Measurements from ENCODE around the gene SLC16A14. TPM values are rescaled to one million over a fixed set of nuclear protein-coding genes. Genes with fewer than 3 reads are reported as not detected.

SLC16A14 gene
- total RNA-seq (2013; cell fraction: nucleolus; rRNA removed), result 7.1 and 7.7 TPM in 2 replicates
- total RNA-seq (2014; rRNA removed) (4.5 and 5.9 TPM in 2 replicates), total RNA-seq (2014; rRNA removed; fragmentation: Illumina TruSeq; extraction: Trizol) (3.6 and 4.2 TPM in 2 replicates), total RNA-seq (2021) (5.6 and 6.4 TPM in 2 replicates), polyA plus RNA-seq (2011; rRNA removed) (not detected in 2 replicates), polyA plus RNA-seq (2014; fragmentation: Illumina TruSeq; extraction: Trizol) (3.9 and 4.1 TPM in 2 replicates), polyA plus RNA-seq (2014; fragmentation: Nextera tagmentation; extraction: Ambion mirVana) (1 to 10 TPM in 1 of 2 experiments, under 1 TPM in 1; 0.87 to 1.6 TPM), polyA plus RNA-seq (2014; rRNA removed) (2.9 and 5.0 TPM in 2 replicates), polyA plus RNA-seq (2016; fragmentation: Nextera tagmentation; extraction: Ambion mirVana) (1 to 10 TPM; 3.9 to 4.6 TPM), polyA minus RNA-seq (2011; rRNA and poly(A)+ RNA removed) (not detected in 2 replicates), Bru-seq, nascent RNA (percentile 44 among the genes with signal in this experiment), BruChase-seq, experiment 1, labeled RNA remaining after a 6-hour chase (percentile 28 among the genes with signal in this experiment), BruChase-seq, experiment 2, labeled RNA remaining after a 2-hour chase (percentile 40 among the genes with signal in this experiment)
- 0.84 TPM for polyA plus RNA-seq (2011; ENCODE audit: low read depth)
- polyA plus RNA-seq (2011; cell fraction: cytosol; rRNA removed), result 0.02 TPM in 1 of 2 replicates, not detected in the other
- polyA plus RNA-seq (2011; cell fraction: nucleus; rRNA removed), result not detected in 2 replicates
- 1.1 and 1.6 TPM in 2 replicates for polyA plus RNA-seq (2012)
- not detected in 2 replicates for polyA minus RNA-seq (2011; cell fraction: cytosol; rRNA and poly(A)+ RNA removed)
- polyA minus RNA-seq (2011; cell fraction: nucleus; rRNA and poly(A)+ RNA removed), result not detected in 2 replicates
- long read RNA-seq, experiment 1, result 0 reads
- long read RNA-seq, experiment 2, partial matches to known transcripts, result 0 of 1 reads
- long read RNA-seq, experiment 2, other reads (novel, unspliced or antisense), result 0 of 1 reads

GRCh38 chr2:230068651-230069055 is at the start of gene SLC16A14:
SLC16A14 (minus strand) TSS chr2:230068924; CDS start chr2:230059352, 9,572 bp downstream.
- BruUV-seq (replicated peaks), result no TSS peak
- 9% methylated on average over 24 of the region's 24 CpGs for whole genome bisulfite sequencing (ENCODE audit: insufficient coverage, insufficient replicate concordance, low lambda C conversion rate, missing lambda C conversion rate)
- Histone ChIP-seq H4K20me1 (ENCODE audit: control insufficient read depth, insufficient read depth) (no peaks in the 10 kb centered on the region), H3K4me1 (ENCODE audit: control insufficient read depth, insufficient read depth, low read length) (peaks cover 5% of the 10 kb centered on the region), H3K27me3 (replicated peaks in 1 of 2; ENCODE audit: control insufficient read depth in 2 of 2, insufficient read depth in 2 of 2, low read length in 1 of 2) (peaks cover 0 to 2% of the 10 kb centered on the region in 2 experiments; a peak in 1 of 4 replicates), H3K4me3 (peak within 1 kb of the TSS; percentile 82), H3K9me3 (replicated peaks; ENCODE audit: control insufficient read depth, insufficient read depth, low read length) (no peaks in the 10 kb centered on the region), H3K27ac (ENCODE audit: control insufficient read depth, insufficient read depth) (peak within 1 kb of the TSS; percentile 56; the same call in 1 of the 2 replicates), H3K79me2 (ENCODE audit: control insufficient read depth, insufficient read depth, low read length) (no peaks in the 10 kb centered on the region), H3K36me3 (ENCODE audit: control insufficient read depth in 2 of 2, insufficient read depth in 2 of 2, low read length in 1 of 2) (no peaks in the 10 kb centered on the region), H3K4me2 (ENCODE audit: control insufficient read depth, insufficient read depth) (peak within 1 kb of the TSS; percentile 96), H3K9ac (ENCODE audit: control insufficient read depth, insufficient read depth, low read length) (peak within 1 kb of the TSS; percentile 63), H2AFZ (ENCODE audit: control insufficient read depth, low read depth, low read length) (peak within 1 kb of the TSS; percentile 85)
- FAIRE-seq (peak; percentile 90), ATAC-seq (peak; percentile 32), DNase-seq (ENCODE audit: low read depth, low spot score) (peak; percentile 7)
- intact Hi-C loops (cut with micrococcal nuclease; ENCODE audit: unreplicated experiment), result loop anchor here (5.0 to 10.0 kb wide), 2 partner anchors 61 to 264 kb away; no protein-coding TSS in a partner anchor
- ChIA-PET CTCF (interaction anchor here (0.6 to 4.8 kb wide), 9 partner anchors 8 to 544 kb away, joined by 3 to 65 read pairs (median 8); no protein-coding TSS in a partner anchor), RAD21 (ENCODE audit: unreplicated experiment) (interaction anchor here (0.5 to 2.9 kb wide), 4 partner anchors 78 to 566 kb away, joined by 3 to 18 read pairs (median 4); no protein-coding TSS in a partner anchor), SMC1A (ENCODE audit: uncharacterized antibody, unreplicated experiment) (interaction anchor here (1.0 to 3.7 kb wide), 3 partner anchors 91 to 538 kb away, joined by 3 to 32 read pairs (median 3); no protein-coding TSS in a partner anchor), POLR2A (interaction anchor here (0.6 to 1.3 kb wide), 3 partner anchors 12 to 68 kb away, joined by 3 to 4 read pairs (median 3); no protein-coding TSS in a partner anchor)
- in situ Hi-C loops (cut with MboI), result no loop called here
- TF ChIP-seq SUZ12 (IDR thresholded peaks at IDR 0.05; ENCODE audit: unreplicated experiment) (no peak), HDAC2 (IDR thresholded peaks at IDR 0.05) (no peak), EP300 (IDR thresholded peaks at IDR 0.05; ENCODE audit: borderline replicate concordance in 1 of 2, control insufficient read depth in 1 of 2, low read depth in 2 of 2, low read length in 2 of 2) (no peak), CUX1 (IDR thresholded peaks at IDR 0.05; ENCODE audit: insufficient replicate concordance, low read depth, low read length) (no peak), CBX5 (IDR thresholded peaks at IDR 0.05; ENCODE audit: low read depth) (no peak), ZNF687 (IDR thresholded peaks at IDR 0.05) (0 out of 2 replicates have a peak, but pooled peaks have one; percentile 23), NFXL1 (IDR thresholded peaks at IDR 0.05; ENCODE audit: borderline replicate concordance) (no peak), POLR2AphosphoS5 (IDR thresholded peaks at IDR 0.05; ENCODE audit: low read length) (no peak), EED (IDR thresholded peaks at IDR 0.05; ENCODE audit: low read depth) (no peak)

Measured in GM12878 (cell line).